Measurements from ENCODE around the gene COL4A5.
"Not testable (repeated sequence)": the region's sequence is repeated elsewhere in the genome, so short reads cannot be mapped to it uniquely, and the experiment has no call there.

Gene COL4A5

GRCh38 chrX:108439426-108439942, at the start of gene COL4A5:
Gene COL4A5 (plus strand): TSS chrX:108439838. CDS start chrX:108440126, 288 bp downstream.
- Mint-ChIP-seq H3K4me1 (no peaks in the 10 kb centered on the region), H3K27ac (no peak within 1 kb of the TSS), H3K36me3 (ENCODE audit: low read depth) (no peaks in the 10 kb centered on the region), H3K4me3 (peak within 1 kb of the TSS; percentile 21), H3K9me3 (no peaks in the 10 kb centered on the region), H3K27me3 (peaks cover 19% of the 10 kb centered on the region)
- DNase-seq (no peak), ATAC-seq (no peak)

- not testable (repeated sequence) for DNase-seq; H3K27ac Mint-ChIP-seq; H3K4me1 Mint-ChIP-seq; H3K4me3 Mint-ChIP-seq; H3K36me3 Mint-ChIP-seq (ENCODE audit: low read depth); ATAC-seq; H3K27me3 Mint-ChIP-seq; H3K9me3 Mint-ChIP-seq
Observed at GRCh38 chrX:108390976-108391717, 48.5 kb upstream of the COL4A5 start.

GRCh38 chrX:108396188-108396891, 43.3 kb upstream of the COL4A5 start:
- no peak overlapping the region for H3K27ac Mint-ChIP-seq
- no peaks in the 10 kb centered on the region for H3K36me3 Mint-ChIP-seq (ENCODE audit: low read depth)
- no peaks in the 10 kb centered on the region for H3K9me3 Mint-ChIP-seq
- no peak overlapping the region for H3K4me3 Mint-ChIP-seq
- ATAC-seq (no peak), DNase-seq (no peak)
- no peaks in the 10 kb centered on the region for H3K4me1 Mint-ChIP-seq
- H3K27me3 Mint-ChIP-seq: no peaks in the 10 kb centered on the region

- DNase-seq (no peak), ATAC-seq (no peak)
- Mint-ChIP-seq H3K4me1 (no peaks in the 10 kb centered on the region), H3K27ac (no peak overlapping the region), H3K36me3 (ENCODE audit: low read depth) (no peaks in the 10 kb centered on the region), H3K27me3 (no peaks in the 10 kb centered on the region), H3K9me3 (no peaks in the 10 kb centered on the region), H3K4me3 (no peak overlapping the region)
Observed at GRCh38 chrX:108396986-108397385, 42.7 kb upstream of the COL4A5 start.

GRCh38 chrX:108397627-108398391, 41.8 kb upstream of the COL4A5 start:
- Mint-ChIP-seq H3K27me3 (no peaks in the 10 kb centered on the region), H3K36me3 (ENCODE audit: low read depth) (no peaks in the 10 kb centered on the region), H3K4me1 (no peaks in the 10 kb centered on the region), H3K4me3 (no peak overlapping the region), H3K9me3 (no peaks in the 10 kb centered on the region), H3K27ac (no peak overlapping the region)
- ATAC-seq (no peak), DNase-seq (no peak)

- no peaks in the 10 kb centered on the region for H3K36me3 Mint-ChIP-seq (ENCODE audit: low read depth)
- no peak overlapping the region for H3K27ac Mint-ChIP-seq
- DNase-seq: no peak
- no peaks in the 10 kb centered on the region for H3K9me3 Mint-ChIP-seq
- ATAC-seq: no peak
- H3K4me3 Mint-ChIP-seq: no peak overlapping the region
- H3K27me3 Mint-ChIP-seq: no peaks in the 10 kb centered on the region
- no peaks in the 10 kb centered on the region for H3K4me1 Mint-ChIP-seq
Observed at GRCh38 chrX:108399418-108400165, 40.0 kb upstream of the COL4A5 start.

- Mint-ChIP-seq H3K36me3 (ENCODE audit: low read depth) (no peaks in the 10 kb centered on the region), H3K4me1 (no peaks in the 10 kb centered on the region), H3K9me3 (no peaks in the 10 kb centered on the region), H3K27me3 (no peaks in the 10 kb centered on the region), H3K4me3 (no peak overlapping the region), H3K27ac (no peak overlapping the region)
- no peak for DNase-seq
- ATAC-seq: no peak
Observed at GRCh38 chrX:108412783-108413182, 26.9 kb upstream of the COL4A5 start.

- DNase-seq (no peak), ATAC-seq (no peak)
- no peak overlapping the region for H3K27ac Mint-ChIP-seq
- H3K9me3 Mint-ChIP-seq: no peaks in the 10 kb centered on the region
- no peaks in the 10 kb centered on the region for H3K27me3 Mint-ChIP-seq
- H3K4me1 Mint-ChIP-seq: no peaks in the 10 kb centered on the region
- H3K4me3 Mint-ChIP-seq: no peak overlapping the region
- H3K36me3 Mint-ChIP-seq (ENCODE audit: low read depth): no peaks in the 10 kb centered on the region
Observed at GRCh38 chrX:108415146-108415545, 24.5 kb upstream of the COL4A5 start.

- H3K36me3 Mint-ChIP-seq (ENCODE audit: low read depth): no peaks in the 10 kb centered on the region
- DNase-seq: no peak
- no peaks in the 10 kb centered on the region for H3K27me3 Mint-ChIP-seq
- H3K4me1 Mint-ChIP-seq: no peaks in the 10 kb centered on the region
- ATAC-seq: no peak
- no peak overlapping the region for H3K4me3 Mint-ChIP-seq
- H3K9me3 Mint-ChIP-seq: no peaks in the 10 kb centered on the region
- no peak overlapping the region for H3K27ac Mint-ChIP-seq
Observed at GRCh38 chrX:108415891-108416290, 23.7 kb upstream of the COL4A5 start.

- Mint-ChIP-seq H3K27ac (no peak overlapping the region), H3K9me3 (no peaks in the 10 kb centered on the region), H3K4me3 (no peak overlapping the region), H3K27me3 (no peaks in the 10 kb centered on the region), H3K36me3 (ENCODE audit: low read depth) (no peaks in the 10 kb centered on the region), H3K4me1 (no peaks in the 10 kb centered on the region)
- DNase-seq (no peak), ATAC-seq (no peak)
Observed at GRCh38 chrX:108417257-108417656, 22.4 kb upstream of the COL4A5 start.

GRCh38 chrX:108419401-108419800, 20.2 kb upstream of the COL4A5 start:
- H3K9me3 Mint-ChIP-seq: no peaks in the 10 kb centered on the region
- no peaks in the 10 kb centered on the region for H3K36me3 Mint-ChIP-seq (ENCODE audit: low read depth)
- H3K27me3 Mint-ChIP-seq: no peaks in the 10 kb centered on the region
- H3K4me1 Mint-ChIP-seq: no peaks in the 10 kb centered on the region
- H3K27ac Mint-ChIP-seq: no peak overlapping the region
- no peak overlapping the region for H3K4me3 Mint-ChIP-seq
- DNase-seq: no peak
- ATAC-seq: no peak

GRCh38 chrX:108420481-108420880, 19.2 kb upstream of the COL4A5 start:
- Mint-ChIP-seq H3K9me3 (no peaks in the 10 kb centered on the region), H3K27me3 (no peaks in the 10 kb centered on the region), H3K27ac (no peak overlapping the region), H3K4me3 (no peak overlapping the region), H3K36me3 (ENCODE audit: low read depth) (no peaks in the 10 kb centered on the region), H3K4me1 (no peaks in the 10 kb centered on the region)
- DNase-seq (no peak), ATAC-seq (no peak)

- H3K27ac Mint-ChIP-seq: no peak overlapping the region
- H3K27me3 Mint-ChIP-seq: no peaks in the 10 kb centered on the region
- no peaks in the 10 kb centered on the region for H3K36me3 Mint-ChIP-seq (ENCODE audit: low read depth)
- no peaks in the 10 kb centered on the region for H3K4me1 Mint-ChIP-seq
- H3K9me3 Mint-ChIP-seq: no peaks in the 10 kb centered on the region
- DNase-seq: no peak
- no peak overlapping the region for H3K4me3 Mint-ChIP-seq
- no peak for ATAC-seq
Observed at GRCh38 chrX:108426262-108426661, 13.4 kb upstream of the COL4A5 start.

- ATAC-seq (no peak), DNase-seq (no peak)
- Mint-ChIP-seq H3K9me3 (no peaks in the 10 kb centered on the region), H3K4me1 (no peaks in the 10 kb centered on the region), H3K36me3 (ENCODE audit: low read depth) (no peaks in the 10 kb centered on the region), H3K27ac (no peak overlapping the region), H3K4me3 (no peak overlapping the region), H3K27me3 (peaks cover 14% of the 10 kb centered on the region)
Observed at GRCh38 chrX:108435261-108435660, 4.4 kb upstream of the COL4A5 start.
